ENCODE results near the gene LSAMP. TPM values are rescaled to one million over a fixed set of nuclear protein-coding genes. Genes with fewer than 3 reads are reported as not detected.

Gene LSAMP
- total RNA-seq, 4 donors from 2014 or later, result 1.1 to 3.5 (median 2.0) TPM

GRCh38 chr3:115999001-115999585 lies 446.2 kb downstream of the LSAMP start:
- intact Hi-C loops (cut with DNase I; ENCODE audit: low total_unique reads), result no loop called here
- H3K4me3 ChIP-seq (ENCODE audit: low read depth, poor library complexity, severe bottlenecking), result no peak overlapping the region
- 69 to 74% methylated on average over 5 of the region's 5 CpGs for WGBS, 2 donors

GRCh38 chr3:115996420-115997108 lies 448.7 kb downstream of the LSAMP start:
- DNase-seq (ENCODE audit: low spot score in 2 of 2), result no peak
- no peak for TF ChIP-seq POLR2A (IDR thresholded peaks at IDR 0.05)
- no peak for TF ChIP-seq CTCF (IDR thresholded peaks at IDR 0.05)
- H3K4me3 ChIP-seq (ENCODE audit: low read depth, poor library complexity, severe bottlenecking), result no peak overlapping the region
- 65 to 70% methylated on average over 3 of the region's 3 CpGs for WGBS, 2 donors
- intact Hi-C loops (cut with DNase I; ENCODE audit: low total_unique reads), result no loop called here

More at GRCh38 chr3:115999001-115999585, 446.2 kb downstream of the LSAMP start:
- DNase-seq (ENCODE audit: low spot score in 2 of 2), result no peak
- TF ChIP-seq POLR2A (IDR thresholded peaks at IDR 0.05) (no peak), CTCF (IDR thresholded peaks at IDR 0.05) (no peak)

- WGBS, 2 donors, result 74 to 77% methylated on average over 4 of the region's 4 CpGs
- H3K4me3 ChIP-seq (ENCODE audit: low read depth, poor library complexity, severe bottlenecking), result no peak overlapping the region
- intact Hi-C loops (cut with DNase I; ENCODE audit: low total_unique reads), result no loop called here
- no peak for DNase-seq (ENCODE audit: low spot score in 2 of 2)
- TF ChIP-seq POLR2A (IDR thresholded peaks at IDR 0.05) (no peak), CTCF (IDR thresholded peaks at IDR 0.05) (no peak)
Observed at GRCh38 chr3:115990669-115991068, 454.6 kb downstream of the LSAMP start.

DNA sequence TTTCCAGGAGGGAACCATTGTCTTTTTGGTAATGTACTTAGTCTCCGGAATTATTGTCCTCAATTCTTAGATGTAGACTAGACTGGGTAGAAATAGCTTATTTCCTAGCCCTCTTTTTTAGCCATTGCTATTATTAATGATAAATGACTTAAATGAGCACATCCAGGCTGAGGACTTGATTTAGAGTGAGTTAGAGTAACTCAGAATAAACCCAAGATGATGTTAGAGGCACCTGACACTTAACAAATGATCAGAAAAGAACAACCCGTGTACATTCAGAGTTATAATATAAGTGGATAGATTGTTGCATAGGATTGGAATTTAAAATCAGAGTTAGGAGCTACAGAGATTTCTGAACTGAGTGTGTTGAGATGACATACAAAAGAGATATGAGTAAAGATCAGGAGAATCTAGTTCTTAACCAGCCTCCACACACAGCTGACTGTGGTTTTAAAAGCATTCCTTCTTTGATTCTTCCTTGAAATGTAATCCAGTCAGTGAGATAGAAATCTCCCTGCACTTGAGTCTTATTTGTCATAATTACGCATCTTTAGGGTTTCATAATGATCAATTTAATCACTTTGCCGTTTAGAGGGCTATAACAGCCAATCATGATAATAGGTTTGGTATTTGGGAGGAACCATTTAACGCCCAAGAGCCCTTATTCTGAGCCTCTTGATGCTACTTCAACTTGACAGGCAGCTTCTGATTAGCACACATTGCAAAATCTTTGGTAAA lies 455.4 kb downstream of the LSAMP start:
- no peak for TF ChIP-seq POLR2A (IDR thresholded peaks at IDR 0.05)
- TF ChIP-seq CTCF (IDR thresholded peaks at IDR 0.05), result no peak
- H3K4me3 ChIP-seq (ENCODE audit: low read depth, poor library complexity, severe bottlenecking), result no peak overlapping the region
- 67 to 77% methylated on average over 5 of the region's 5 CpGs for WGBS, 2 donors
- no peak for DNase-seq (ENCODE audit: low spot score in 2 of 2)
- intact Hi-C loops (cut with DNase I; ENCODE audit: low total_unique reads), result no loop called here

GRCh38 chr3:115986555-115987207 lies 458.6 kb downstream of the LSAMP start:
- TF ChIP-seq CTCF (IDR thresholded peaks at IDR 0.05), result no peak
- no peak for TF ChIP-seq POLR2A (IDR thresholded peaks at IDR 0.05)
- intact Hi-C loops (cut with DNase I; ENCODE audit: low total_unique reads), result no loop called here
- DNase-seq (ENCODE audit: low spot score in 2 of 2), result no peak
- 70 to 87% methylated on average over 2 of the region's 2 CpGs for WGBS, 2 donors
- no peak overlapping the region for H3K4me3 ChIP-seq (ENCODE audit: low read depth, poor library complexity, severe bottlenecking)

Measured in lower leg skin (tissue), 4 donors.